HepG2 (cell line): ENCODE data around the gene TSEN34. TPM values are rescaled to one million over a fixed set of nuclear protein-coding genes. Genes with fewer than 3 reads are reported as not detected.

Experiments
- AFF4 ChIP-seq: sonication (generic); formaldehyde crosslinking; IDR thresholded peaks from 2 replicates; pipeline ENCODE4 v1.4.0; 2020; ENCODE audit warnings: missing genetic modification reagents
- HINFP ChIP-seq: sonication (generic); formaldehyde crosslinking; IDR thresholded peaks from 2 replicates; pipeline ENCODE4 v1.4.0; 2020; ENCODE audit warnings: low read depth, mild to moderate bottlenecking, missing genetic modification reagents
- HMGA1 ChIP-seq: sonication (generic); formaldehyde crosslinking; conservative IDR thresholded peaks from 2 replicates; pipeline ENCODE4 v1.4.0; 2020; ENCODE audit warnings: missing genetic modification reagents
- SIX4 ChIP-seq: sonication (generic); formaldehyde crosslinking; IDR thresholded peaks from 2 replicates; pipeline ENCODE4 v1.4.0; 2020; ENCODE audit warnings: missing genetic modification reagents
- SMYD3 ChIP-seq: sonication (generic); formaldehyde crosslinking; IDR thresholded peaks from 2 replicates; pipeline ENCODE4 v1.8.1; 2023; ENCODE audit warnings: mild to moderate bottlenecking, missing genetic modification reagents
- TP53 ChIP-seq: sonication (generic); formaldehyde crosslinking; conservative IDR thresholded peaks from 2 replicates; pipeline ENCODE4 v1.4.0; 2020; ENCODE audit warnings: missing genetic modification reagents
- ZHX1 ChIP-seq: sonication (generic); formaldehyde crosslinking; IDR thresholded peaks from 2 replicates; pipeline ENCODE4 v1.8.1; 2022; ENCODE audit warnings: low read depth, mild to moderate bottlenecking, missing genetic modification reagents
- ZNF276 ChIP-seq: sonication (generic); formaldehyde crosslinking; IDR thresholded peaks from 2 replicates; pipeline ENCODE4 v1.4.0; 2020; ENCODE audit warnings: mild to moderate bottlenecking, low read depth, missing genetic modification reagents
- ZNF513 ChIP-seq: sonication (generic); formaldehyde crosslinking; conservative IDR thresholded peaks from 2 replicates; pipeline ENCODE4 v1.5.0; 2020; ENCODE audit warnings: missing genetic modification reagents
- polyA plus RNA-seq, 8 experiments: library from polyadenylated mRNA; depleted of rRNA in 3 of 8; stranded (reverse) in 7 of 8; unstranded in 1 of 8; fragments of >200 nt; fragmentation: Illumina TruSeq in 4 of 8; extraction: Trizol in 4 of 8; gene quantifications; 2 replicates each; pipeline versions ENCODE4 v1.2.1 to v1.2.3, GENCODE V29; 2011 to 2016; ENCODE audit warnings: low read depth in 4 of 8, missing spikeins in 1 of 8, mixed read lengths in 1 of 8; ENCODE audit not compliant: insufficient read depth in 1 of 8
- total RNA-seq, 5 experiments: library from RNA; depleted of rRNA; stranded (reverse); fragments of >200 nt; fragmentation: Illumina TruSeq; extraction: Trizol; gene quantifications; 2 replicates each; pipeline ENCODE4 v1.2.3, GENCODE V29; 2016; ENCODE audit warnings: low read depth in 1 of 5
- TF ChIP-seq, protein P1 (sequence below): sonication (generic); formaldehyde crosslinking; IDR thresholded peaks from 2 replicates; pipeline ENCODE4 v1.5.0; 2020; ENCODE audit warnings: missing genetic modification reagents
- TF ChIP-seq, protein P2 (sequence below): conservative IDR thresholded peaks from 2 replicates; pipeline ENCODE4 v1.6.1; 2018; ENCODE audit warnings: missing genetic modification reagents

The TSEN34 gene
- total and polyA plus RNA-seq, 2 of the 13 experiments (the other 11 are each of a cell fraction or from before 2014, with no cell fraction given) = 55.1 to 65.4 TPM

GRCh38 chr19:54207983-54208783 is 17.1 kb downstream of the TSEN34 start (continued):
- TF ChIP-seq, protein P1, sequence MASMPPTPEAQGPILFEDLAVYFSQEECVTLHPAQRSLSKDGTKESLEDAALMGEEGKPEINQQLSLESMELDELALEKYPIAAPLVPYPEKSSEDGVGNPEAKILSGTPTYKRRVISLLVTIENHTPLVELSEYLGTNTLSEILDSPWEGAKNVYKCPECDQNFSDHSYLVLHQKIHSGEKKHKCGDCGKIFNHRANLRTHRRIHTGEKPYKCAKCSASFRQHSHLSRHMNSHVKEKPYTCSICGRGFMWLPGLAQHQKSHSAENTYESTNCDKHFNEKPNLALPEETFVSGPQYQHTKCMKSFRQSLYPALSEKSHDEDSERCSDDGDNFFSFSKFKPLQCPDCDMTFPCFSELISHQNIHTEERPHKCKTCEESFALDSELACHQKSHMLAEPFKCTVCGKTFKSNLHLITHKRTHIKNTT (CRISPR knock-in tag) = no peak
- TF ChIP-seq ZNF276 (CRISPR knock-in tag) = no peak
- TF ChIP-seq HINFP (CRISPR knock-in tag) = no peak
- no peak for TF ChIP-seq ZNF513
- no peak for TF ChIP-seq SMYD3 (CRISPR knock-in tag)
- TF ChIP-seq TP53 (CRISPR knock-in tag) = no peak
- no peak for TF ChIP-seq HMGA1 (CRISPR knock-in tag)
- TF ChIP-seq, protein P2, sequence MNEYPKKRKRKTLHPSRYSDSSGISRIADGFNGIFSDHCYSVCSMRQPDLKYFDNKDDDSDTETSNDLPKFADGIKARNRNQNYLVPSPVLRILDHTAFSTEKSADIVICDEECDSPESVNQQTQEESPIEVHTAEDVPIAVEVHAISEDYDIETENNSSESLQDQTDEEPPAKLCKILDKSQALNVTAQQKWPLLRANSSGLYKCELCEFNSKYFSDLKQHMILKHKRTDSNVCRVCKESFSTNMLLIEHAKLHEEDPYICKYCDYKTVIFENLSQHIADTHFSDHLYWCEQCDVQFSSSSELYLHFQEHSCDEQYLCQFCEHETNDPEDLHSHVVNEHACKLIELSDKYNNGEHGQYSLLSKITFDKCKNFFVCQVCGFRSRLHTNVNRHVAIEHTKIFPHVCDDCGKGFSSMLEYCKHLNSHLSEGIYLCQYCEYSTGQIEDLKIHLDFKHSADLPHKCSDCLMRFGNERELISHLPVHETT = peak; percentile 54; the same call in 1 of the 2 replicates
- TF ChIP-seq AFF4 (CRISPR knock-in tag) = 0 out of 2 replicates have a peak, but pooled peaks have one; percentile 42
- no peak for TF ChIP-seq SIX4 (CRISPR knock-in tag)
- TF ChIP-seq ZHX1 (CRISPR knock-in tag) = no peak
